ENCODE results near the gene FAM110A. TPM values are rescaled to one million over a fixed set of nuclear protein-coding genes. Genes with fewer than 3 reads are reported as not detected.

FAM110A gene
- total and polyA plus RNA-seq, 7 donors: 0.55 to 10.7 (median 2.5) TPM

GRCh38 chr20:877814-878213 lies 44.3 kb downstream of the FAM110A start:
- Histone ChIP-seq H3K4me1 (no peaks in the 10 kb centered on the region), H3K36me3 (no peaks in the 10 kb centered on the region), H3K27me3 (peaks cover 0 to 7% (median 3%) of the 10 kb centered on the region in 3 donors), H3K27ac (no peak overlapping the region), H3K9me3 (no peaks in the 10 kb centered on the region), H3K4me3 (no peak overlapping the region)
- no peak for TF ChIP-seq CTCF (IDR thresholded peaks at IDR 0.05)
- no peak for TF ChIP-seq POLR2AphosphoS5 (IDR thresholded peaks at IDR 0.05)
- TF ChIP-seq POLR2A (IDR thresholded peaks at IDR 0.05): no peak
- TF ChIP-seq EP300 (IDR thresholded peaks at IDR 0.05): no peak
- DNase-seq: no peak
- 76 to 81% methylated on average over 7 of the region's 7 CpGs for WGBS, 2 donors
- intact Hi-C loops (cut with DNase I): no loop called here

GRCh38 chr20:878511-879307 lies 45.2 kb downstream of the FAM110A start:
- Histone ChIP-seq H3K36me3 (no peaks in the 10 kb centered on the region), H3K27me3 (peaks cover 0 to 12% (median under 1%) of the 10 kb centered on the region in 3 donors), H3K4me1 (no peaks in the 10 kb centered on the region), H3K27ac (no peak overlapping the region), H3K4me3 (no peak overlapping the region), H3K9me3 (no peaks in the 10 kb centered on the region)
- intact Hi-C loops (cut with DNase I): no loop called here
- WGBS, 2 donors: 55 to 61% methylated on average over 9 of the region's 9 CpGs
- DNase-seq: no peak
- no peak for TF ChIP-seq POLR2A (IDR thresholded peaks at IDR 0.05)
- no peak for TF ChIP-seq EP300 (IDR thresholded peaks at IDR 0.05)
- TF ChIP-seq POLR2AphosphoS5 (IDR thresholded peaks at IDR 0.05): no peak
- TF ChIP-seq CTCF (IDR thresholded peaks at IDR 0.05): no peak

- Histone ChIP-seq H3K36me3 (no peaks in the 10 kb centered on the region), H3K27ac (no peak overlapping the region), H3K4me1 (no peaks in the 10 kb centered on the region), H3K4me3 (no peak overlapping the region), H3K27me3 (peaks cover 0 to 20% (median 9%) of the 10 kb centered on the region in 3 donors), H3K9me3 (no peaks in the 10 kb centered on the region)
- TF ChIP-seq CTCF (IDR thresholded peaks at IDR 0.05) (no peak), POLR2AphosphoS5 (IDR thresholded peaks at IDR 0.05) (no peak), EP300 (IDR thresholded peaks at IDR 0.05) (no peak), POLR2A (IDR thresholded peaks at IDR 0.05) (no peak)
- intact Hi-C loops (cut with DNase I): no loop called here
- 55 to 67% methylated on average over 4 of the region's 4 CpGs for WGBS, 2 donors
- DNase-seq: no peak
Observed at GRCh38 chr20:879626-880025, 46.1 kb downstream of the FAM110A start.

GRCh38 chr20:881051-881782 lies 47.7 kb downstream of the FAM110A start:
- Histone ChIP-seq H3K4me3 (no peak overlapping the region), H3K36me3 (no peaks in the 10 kb centered on the region), H3K9me3 (no peaks in the 10 kb centered on the region), H3K27me3 (peaks cover 0 to 27% (median 11%) of the 10 kb centered on the region in 3 donors), H3K4me1 (no peaks in the 10 kb centered on the region), H3K27ac (no peak overlapping the region)
- intact Hi-C loops (cut with DNase I): no loop called here
- TF ChIP-seq EP300 (IDR thresholded peaks at IDR 0.05) (no peak), CTCF (IDR thresholded peaks at IDR 0.05) (no peak), POLR2A (IDR thresholded peaks at IDR 0.05) (no peak), POLR2AphosphoS5 (IDR thresholded peaks at IDR 0.05) (no peak)
- 66 to 69% methylated on average over 10 of the region's 10 CpGs for WGBS, 2 donors
- no peak for DNase-seq
